Left renal cortex interstitium (tissue), 4 donors: Measurements from ENCODE around the gene PRKACA. TPM values are rescaled to one million over a fixed set of nuclear protein-coding genes. Genes with fewer than 3 reads are reported as not detected.
A peak's percentile ranks its signal among the peaks of the same experiment; 100 is the strongest.

ENCODE experiments used
- DNase-seq, 4 donors: peaks; one replicate each; pipeline ENCODE4 v3.0.0-alpha.2; 2013; ENCODE audit warnings: low read depth in 4 of 4, low spot score in 2 of 4, missing footprints in 1 of 4
- polyA plus RNA-seq, 4 donors: library from polyadenylated mRNA; unstranded; fragments of 120-200 nt; gene quantifications; one replicate each; pipeline ENCODE4 v1.2.1, GENCODE V29; 2013; ENCODE audit not compliant: insufficient read length in 4 of 4

Gene PRKACA
- polyA plus RNA-seq = 100 to 1,000 TPM in 1 of 4 donors, 10 to 100 TPM in 3; 91.0 to 107 (median 93.6) TPM

DNA sequence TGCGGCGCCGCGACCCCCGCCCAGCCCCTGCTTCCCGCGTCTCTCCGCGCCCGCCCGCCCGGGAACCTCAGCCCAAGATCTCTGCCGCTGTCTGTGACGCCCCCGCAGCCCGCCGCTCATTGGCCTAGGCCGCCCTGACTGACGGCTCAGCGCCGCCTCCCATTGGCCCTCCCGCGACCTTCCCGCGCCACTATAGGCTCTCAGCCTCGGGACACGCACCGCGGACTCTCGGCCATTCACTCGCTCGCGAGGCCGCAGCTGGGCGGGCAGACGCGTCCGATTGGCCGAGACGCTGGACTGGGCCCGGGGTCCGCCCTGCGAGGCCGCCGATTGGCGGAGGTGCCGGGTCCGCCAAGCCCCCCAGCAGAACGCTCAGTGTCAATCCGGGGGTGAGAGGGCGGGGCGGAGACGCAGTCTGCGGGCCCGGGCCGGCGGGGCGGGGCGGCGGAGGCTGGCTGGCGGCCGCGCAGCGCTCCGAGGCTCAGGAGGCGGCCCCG lies at the start of gene PRKACA:
Gene PRKACA, minus strand, starts transcription at position 95 of the 497 bp plus-strand sequence. CDS start 215 bp downstream, outside the sequence.
- peak; percentile 90 to 97 (median 96) for DNase-seq

DNA sequence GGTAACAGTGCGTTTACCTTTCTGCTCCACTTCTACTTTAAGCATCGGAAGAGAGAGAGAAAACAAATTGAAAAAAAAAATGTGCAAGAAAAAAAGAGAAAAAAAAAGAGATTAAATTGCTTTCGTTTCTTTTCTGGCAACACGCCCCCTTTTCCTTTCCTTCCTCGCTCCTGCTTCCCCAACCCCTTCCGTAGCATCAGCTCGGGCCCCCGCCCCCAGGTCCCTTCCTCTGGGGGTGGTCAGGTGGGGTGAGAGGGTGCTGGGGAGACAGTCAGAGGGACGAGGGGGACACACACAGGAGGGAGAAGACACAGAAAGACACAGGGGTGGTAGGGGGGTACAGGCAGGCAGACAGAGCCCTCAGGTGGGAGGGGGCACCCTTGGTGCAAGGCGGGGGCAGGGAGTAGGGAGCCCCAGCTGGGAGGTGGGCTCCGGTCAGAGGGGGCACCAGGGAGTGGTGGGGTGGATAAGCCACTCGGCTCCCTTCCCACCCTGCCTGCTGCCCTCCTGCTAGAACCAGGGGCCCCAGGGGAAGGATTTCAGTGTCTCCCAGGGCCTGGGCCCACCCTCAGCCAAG lies 49.5 kb upstream of the PRKACA start:
- no peak for DNase-seq

- DNase-seq = no peak
Observed at GRCh38 chr19:14165990-14166830, 48.6 kb upstream of the PRKACA start.

DNA sequence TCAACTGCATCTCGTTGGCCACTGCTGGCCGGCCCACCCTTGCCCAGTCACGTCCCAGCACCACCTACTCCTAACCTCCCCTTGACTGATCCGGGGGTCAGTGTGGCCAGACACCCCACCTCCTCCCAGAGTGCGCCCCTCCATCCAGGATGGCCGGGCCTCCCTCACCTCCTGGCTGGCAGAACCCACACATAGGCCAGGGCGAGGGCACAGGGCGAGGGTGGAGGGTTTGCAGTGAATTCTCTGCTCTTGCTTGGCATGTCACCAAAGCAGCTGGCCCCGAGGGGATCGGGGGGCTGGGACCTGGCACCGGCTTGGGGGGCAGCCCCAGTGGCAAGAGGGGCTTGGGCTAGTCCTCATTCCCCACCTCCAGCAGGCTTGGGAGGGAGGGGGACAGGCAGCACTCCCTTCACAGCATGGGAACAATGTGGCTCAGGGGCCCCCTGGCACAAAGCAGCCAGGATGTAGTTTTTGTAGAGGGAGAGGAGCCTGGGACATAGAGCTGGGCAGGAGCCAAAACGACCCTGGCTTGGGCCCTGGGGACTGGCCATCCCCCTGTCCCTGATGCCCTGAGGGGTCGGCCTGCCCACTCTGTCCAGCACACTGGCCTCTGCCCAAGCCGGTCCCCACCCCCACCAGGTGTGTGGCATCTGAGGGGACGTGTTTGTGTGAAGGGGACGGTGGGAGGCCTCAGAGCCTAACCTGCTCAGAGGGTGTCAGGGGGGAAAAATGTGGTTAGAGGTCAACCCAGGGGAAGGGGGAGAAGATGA lies 47.3 kb upstream of the PRKACA start:
- DNase-seq = no peak

GRCh38 chr19:14164082-14164481 lies 46.5 kb upstream of the PRKACA start:
- DNase-seq = no peak

- DNase-seq = no peak
Observed at GRCh38 chr19:14162871-14163297, 45.3 kb upstream of the PRKACA start.

DNA sequence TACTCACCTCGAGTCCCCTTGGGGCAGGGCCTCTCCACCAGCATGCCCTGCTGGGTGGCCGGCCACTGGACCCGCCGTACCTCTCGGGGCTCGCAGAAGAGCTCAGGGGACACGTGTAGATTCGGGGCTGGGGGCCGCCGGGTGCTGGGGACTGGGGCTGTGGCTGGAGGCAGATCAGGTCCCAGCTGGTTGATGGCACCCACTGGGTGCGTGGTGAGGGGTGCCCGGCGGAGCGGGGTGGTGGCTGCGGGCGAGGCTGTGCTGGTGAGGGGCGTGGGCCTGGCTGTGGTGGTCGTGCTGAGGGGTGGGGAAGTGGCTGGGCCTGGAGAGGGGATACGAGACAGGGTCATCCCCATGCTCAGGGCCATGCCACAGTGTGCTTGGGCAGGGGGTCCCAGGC lies 43.7 kb upstream of the PRKACA start:
- no peak for DNase-seq

- DNase-seq = no peak
Observed at GRCh38 chr19:14160017-14160703, 42.6 kb upstream of the PRKACA start.

GRCh38 chr19:14159059-14159458 lies 41.5 kb upstream of the PRKACA start:
- no peak for DNase-seq

DNA sequence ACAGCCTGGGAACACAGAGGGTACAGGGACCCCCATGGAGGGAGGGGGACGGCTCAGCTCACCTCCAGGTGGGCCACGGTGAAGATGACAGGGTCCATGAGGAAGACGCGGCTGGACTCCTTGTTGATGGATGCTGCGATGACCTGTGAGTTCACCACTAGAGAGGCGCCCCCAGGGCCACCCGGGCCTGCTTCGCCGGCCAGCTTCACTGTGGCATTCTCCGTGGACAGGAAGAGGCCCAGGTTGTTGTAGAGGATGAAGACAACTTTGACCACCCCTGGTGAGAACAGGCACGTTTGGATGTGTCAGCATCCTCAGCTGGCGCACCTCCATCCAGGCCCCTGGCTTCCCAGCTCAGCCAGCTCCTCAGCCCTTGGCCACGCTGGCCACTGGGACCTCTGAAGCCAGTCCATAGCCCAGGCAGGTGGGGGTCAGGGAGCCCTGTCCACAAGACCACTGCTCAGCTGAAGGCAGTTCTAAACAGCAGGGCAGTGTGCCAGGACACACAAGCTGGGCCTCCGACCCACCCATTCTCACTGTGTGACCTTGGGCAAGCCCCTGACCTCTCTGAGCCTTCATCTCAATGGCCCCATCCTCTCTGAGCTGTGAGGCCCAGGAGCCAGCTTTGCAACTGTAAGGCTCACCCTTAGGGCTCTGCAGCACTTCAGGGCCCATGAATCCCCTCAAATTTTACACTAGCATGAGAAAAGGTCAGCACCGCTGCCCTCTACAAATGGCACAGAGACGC lies 40.9 kb upstream of the PRKACA start:
- no peak for DNase-seq

GRCh38 chr19:14156971-14157717 lies 39.6 kb upstream of the PRKACA start:
- DNase-seq = no peak

- no peak for DNase-seq
Observed at GRCh38 chr19:14156122-14156521, 38.6 kb upstream of the PRKACA start.

DNA sequence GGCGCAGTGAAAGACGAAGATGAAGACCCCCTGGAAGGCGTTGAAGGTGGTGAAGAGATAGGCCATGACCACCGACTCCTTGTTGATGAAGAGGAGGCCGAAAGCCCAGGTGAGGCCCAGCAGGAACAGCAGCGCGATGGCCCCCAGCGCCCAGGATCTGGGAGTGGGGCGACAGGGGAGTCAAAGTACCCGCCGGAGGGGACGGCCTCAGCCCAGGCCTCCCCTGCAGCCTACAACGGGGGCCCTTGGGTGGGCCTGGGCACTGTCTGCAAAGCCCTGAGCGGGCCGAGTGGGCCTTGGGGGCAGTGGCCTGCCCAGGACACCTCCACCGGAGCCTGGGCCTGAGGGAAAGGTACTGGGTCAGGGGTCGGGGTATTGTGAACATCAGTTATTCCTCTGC lies 37.8 kb upstream of the PRKACA start:
- DNase-seq = no peak

GRCh38 chr19:14152713-14153112 lies 35.2 kb upstream of the PRKACA start:
- DNase-seq = no peak

DNA sequence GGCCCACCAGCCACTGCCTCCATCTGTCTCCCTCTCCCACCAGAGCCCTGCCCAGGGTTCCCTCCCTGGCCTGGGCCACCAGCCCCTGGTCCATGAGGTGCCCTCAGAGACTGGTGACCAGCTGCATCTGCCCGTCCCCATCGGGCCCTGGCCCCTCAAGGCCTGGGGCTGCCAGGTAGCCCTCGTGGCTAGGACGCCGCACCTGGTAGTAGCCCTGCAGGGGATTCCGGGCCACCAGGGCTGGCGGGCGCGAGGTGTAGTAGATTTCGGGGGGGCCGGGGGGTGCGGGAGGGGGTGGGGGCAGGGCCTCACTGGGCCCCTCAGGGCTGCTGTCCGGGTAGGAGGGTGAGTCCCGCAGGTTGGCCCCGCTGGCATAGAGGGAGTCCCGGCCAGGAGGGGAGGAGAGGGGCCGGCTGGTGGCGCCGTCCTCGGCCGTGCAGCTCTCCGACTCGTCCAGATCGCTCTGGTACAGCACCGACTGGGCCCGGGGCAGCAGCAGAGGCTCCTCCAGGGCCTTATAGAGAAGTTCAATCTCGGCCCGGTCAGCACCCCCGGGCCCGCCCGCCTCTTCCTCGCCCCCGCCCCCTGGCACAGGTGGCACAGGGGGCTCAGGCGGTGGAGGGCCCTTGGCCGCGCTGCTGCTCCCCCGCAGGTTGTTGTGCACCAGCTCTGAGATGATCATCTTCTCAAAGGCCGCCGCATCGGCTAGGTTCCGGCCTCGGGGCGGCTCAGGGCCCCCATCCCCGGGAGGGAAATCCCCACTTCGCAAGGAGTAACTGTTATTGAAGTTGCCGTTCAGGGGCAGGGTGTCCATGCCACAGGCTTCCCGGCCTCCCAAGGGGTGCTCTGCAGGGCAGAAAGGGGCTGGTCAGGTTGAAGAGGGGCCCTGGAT lies 33.5 kb upstream of the PRKACA start:
- DNase-seq = no peak

DNA sequence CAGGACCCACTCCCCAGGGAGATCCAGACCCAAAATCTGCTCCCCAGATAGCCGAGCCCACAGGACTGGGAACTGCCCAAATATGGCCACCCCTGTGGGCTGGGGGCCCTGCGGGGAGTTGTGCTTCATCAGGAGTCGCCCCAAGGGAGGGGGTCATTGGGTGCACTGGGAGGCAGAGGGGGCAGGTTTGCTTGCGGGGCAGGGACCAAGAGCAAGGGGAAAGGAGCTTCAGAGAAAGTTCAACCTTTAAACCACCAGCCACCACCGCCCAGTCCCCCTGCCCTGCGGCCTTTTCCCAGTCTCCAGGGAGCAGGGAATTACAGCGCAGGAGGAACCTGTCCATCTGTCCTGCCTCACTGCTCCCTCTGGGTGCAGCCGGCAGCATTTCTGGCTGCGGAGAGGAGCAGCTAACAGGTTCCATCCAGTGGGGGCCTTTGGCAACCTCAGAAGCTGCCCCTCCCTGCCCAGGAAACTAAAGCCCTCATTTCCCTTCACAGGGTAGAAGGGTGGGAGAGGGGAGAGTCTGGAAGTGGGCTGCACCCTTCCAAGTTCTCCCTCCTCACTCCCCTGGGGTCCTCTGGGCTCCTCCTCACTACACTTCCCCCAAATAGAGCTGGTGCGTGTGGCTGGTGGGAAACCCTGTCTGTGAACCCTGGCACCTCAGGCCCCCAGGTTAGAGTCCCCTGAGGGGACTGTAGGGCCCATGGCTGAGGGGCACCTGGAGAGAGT lies 32.6 kb upstream of the PRKACA start:
- DNase-seq = no peak

- no peak for DNase-seq
Observed at GRCh38 chr19:14149509-14149994, 32.0 kb upstream of the PRKACA start.
